ENCODE measurements around the gene ZNF536. TPM values are rescaled to one million over a fixed set of nuclear protein-coding genes. Genes with fewer than 3 reads are reported as not detected.
A peak's percentile ranks its signal among the peaks of the same experiment; 100 is the strongest.
"Not testable (repeated sequence)": the region's sequence is repeated elsewhere in the genome, so short reads cannot be mapped to it uniquely, and the experiment has no call there.

ZNF536 gene
- total RNA-seq, 1 donor from 2014 or later: 24.9 TPM

- Mint-ChIP-seq H3K9me3 (ENCODE audit: unreplicated experiment) (peaks cover 3% of the 10 kb centered on the region), H3K27ac (ENCODE audit: unreplicated experiment) (no peak overlapping the region), H3K4me3 (ENCODE audit: unreplicated experiment) (no peak overlapping the region), H3K36me3 (ENCODE audit: unreplicated experiment) (peaks cover 6% of the 10 kb centered on the region), H3K4me1 (ENCODE audit: low read depth, unreplicated experiment) (peaks cover 2% of the 10 kb centered on the region), H3K27me3 (ENCODE audit: unreplicated experiment) (peaks cover 7% of the 10 kb centered on the region)
- TF ChIP-seq, protein P1, sequence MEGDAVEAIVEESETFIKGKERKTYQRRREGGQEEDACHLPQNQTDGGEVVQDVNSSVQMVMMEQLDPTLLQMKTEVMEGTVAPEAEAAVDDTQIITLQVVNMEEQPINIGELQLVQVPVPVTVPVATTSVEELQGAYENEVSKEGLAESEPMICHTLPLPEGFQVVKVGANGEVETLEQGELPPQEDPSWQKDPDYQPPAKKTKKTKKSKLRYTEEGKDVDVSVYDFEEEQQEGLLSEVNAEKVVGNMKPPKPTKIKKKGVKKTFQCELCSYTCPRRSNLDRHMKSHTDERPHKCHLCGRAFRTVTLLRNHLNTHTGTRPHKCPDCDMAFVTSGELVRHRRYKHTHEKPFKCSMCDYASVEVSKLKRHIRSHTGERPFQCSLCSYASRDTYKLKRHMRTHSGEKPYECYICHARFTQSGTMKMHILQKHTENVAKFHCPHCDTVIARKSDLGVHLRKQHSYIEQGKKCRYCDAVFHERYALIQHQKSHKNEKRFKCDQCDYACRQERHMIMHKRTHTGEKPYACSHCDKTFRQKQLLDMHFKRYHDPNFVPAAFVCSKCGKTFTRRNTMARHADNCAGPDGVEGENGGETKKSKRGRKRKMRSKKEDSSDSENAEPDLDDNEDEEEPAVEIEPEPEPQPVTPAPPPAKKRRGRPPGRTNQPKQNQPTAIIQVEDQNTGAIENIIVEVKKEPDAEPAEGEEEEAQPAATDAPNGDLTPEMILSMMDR (IDR thresholded peaks at IDR 0.05; ENCODE audit: partially characterized antibody, unreplicated experiment): no peak
- no peak for DNase-seq
Measured at GRCh38 chr19:30459859-30460258, 87.7 kb downstream of the ZNF536 start.

- peaks cover 17% of the 10 kb centered on the region for H3K27me3 Mint-ChIP-seq (ENCODE audit: unreplicated experiment)
- TF ChIP-seq, protein P1 (IDR thresholded peaks at IDR 0.05; ENCODE audit: partially characterized antibody, unreplicated experiment): no peak
- H3K4me1 Mint-ChIP-seq (ENCODE audit: low read depth, unreplicated experiment): peaks cover 6% of the 10 kb centered on the region
- H3K27ac Mint-ChIP-seq (ENCODE audit: unreplicated experiment): no peak overlapping the region
- H3K4me3 Mint-ChIP-seq (ENCODE audit: unreplicated experiment): no peak overlapping the region
- H3K36me3 Mint-ChIP-seq (ENCODE audit: unreplicated experiment): peaks cover 15% of the 10 kb centered on the region
- peaks cover 13% of the 10 kb centered on the region for H3K9me3 Mint-ChIP-seq (ENCODE audit: unreplicated experiment)
- no peak for DNase-seq
Measured at GRCh38 chr19:30464162-30464561, 92.0 kb downstream of the ZNF536 start.

GRCh38 chr19:30466598-30466997 is 94.4 kb downstream of the ZNF536 start:
- H3K4me1 Mint-ChIP-seq (ENCODE audit: low read depth, unreplicated experiment): peaks cover 13% of the 10 kb centered on the region
- not testable (repeated sequence) for DNase-seq; H3K27ac Mint-ChIP-seq (ENCODE audit: unreplicated experiment); H3K4me3 Mint-ChIP-seq (ENCODE audit: unreplicated experiment); H3K36me3 Mint-ChIP-seq (ENCODE audit: unreplicated experiment)
- peaks cover 15% of the 10 kb centered on the region for H3K9me3 Mint-ChIP-seq (ENCODE audit: unreplicated experiment)
- peaks cover 21% of the 10 kb centered on the region for H3K27me3 Mint-ChIP-seq (ENCODE audit: unreplicated experiment)

DNA sequence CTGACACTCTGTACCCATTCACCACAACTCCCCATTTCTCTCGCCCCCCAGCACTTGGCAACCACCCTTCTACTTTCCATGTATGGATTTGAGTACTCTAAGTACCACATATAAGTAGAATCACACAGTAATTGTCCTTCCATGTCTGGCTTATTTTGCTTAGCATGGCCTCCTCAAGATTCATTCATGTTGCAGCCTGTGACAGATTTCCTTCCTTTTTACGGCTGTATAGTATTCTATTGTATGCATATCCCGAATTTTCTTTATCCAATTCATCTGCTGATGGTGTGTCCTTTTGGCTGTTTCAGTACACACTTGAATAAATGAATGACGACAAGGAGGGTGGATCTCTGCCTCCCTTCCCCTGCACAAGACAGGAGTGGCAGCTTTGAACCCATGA is 95.1 kb downstream of the ZNF536 start:
- Mint-ChIP-seq H3K27ac (ENCODE audit: unreplicated experiment) (peak overlapping the region; percentile 38), H3K27me3 (ENCODE audit: unreplicated experiment) (peaks cover 21% of the 10 kb centered on the region), H3K4me1 (ENCODE audit: low read depth, unreplicated experiment) (peaks cover 14% of the 10 kb centered on the region), H3K36me3 (ENCODE audit: unreplicated experiment) (peaks cover 9% of the 10 kb centered on the region), H3K9me3 (ENCODE audit: unreplicated experiment) (peaks cover 15% of the 10 kb centered on the region), H3K4me3 (ENCODE audit: unreplicated experiment) (no peak overlapping the region)
- DNase-seq: no peak
- TF ChIP-seq, protein P1 (IDR thresholded peaks at IDR 0.05; ENCODE audit: partially characterized antibody, unreplicated experiment): no peak

DNA sequence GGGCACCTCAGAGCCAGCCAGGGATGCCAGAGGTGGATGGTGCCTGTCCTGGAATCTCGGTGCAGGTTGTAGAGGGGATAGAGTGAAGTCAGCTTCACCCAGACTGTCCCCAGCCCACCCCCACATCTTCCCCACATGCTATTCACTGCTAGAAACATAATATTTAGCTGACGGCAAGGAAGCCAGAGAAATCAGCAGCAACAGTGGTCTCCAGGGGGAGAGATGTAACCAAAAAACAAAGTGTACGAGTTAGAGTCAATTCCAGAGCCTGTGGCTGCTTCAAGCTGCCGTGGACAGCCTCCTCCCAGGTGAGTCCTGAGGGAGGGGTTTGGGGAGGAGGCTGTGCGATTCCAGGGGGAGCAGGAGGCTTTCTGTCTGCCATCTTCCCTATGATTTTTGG is 97.6 kb downstream of the ZNF536 start:
- no peak overlapping the region for H3K4me3 Mint-ChIP-seq (ENCODE audit: unreplicated experiment)
- H3K27me3 Mint-ChIP-seq (ENCODE audit: unreplicated experiment): peaks cover 17% of the 10 kb centered on the region
- no peak for DNase-seq
- no peak overlapping the region for H3K27ac Mint-ChIP-seq (ENCODE audit: unreplicated experiment)
- H3K36me3 Mint-ChIP-seq (ENCODE audit: unreplicated experiment): peaks cover 14% of the 10 kb centered on the region
- H3K4me1 Mint-ChIP-seq (ENCODE audit: low read depth, unreplicated experiment): peaks cover 14% of the 10 kb centered on the region
- TF ChIP-seq, protein P1 (IDR thresholded peaks at IDR 0.05; ENCODE audit: partially characterized antibody, unreplicated experiment): no peak
- peaks cover 17% of the 10 kb centered on the region for H3K9me3 Mint-ChIP-seq (ENCODE audit: unreplicated experiment)
